A673 (cell line): ENCODE measurements around the gene MAP3K8. TPM values are rescaled to one million over a fixed set of nuclear protein-coding genes. Genes with fewer than 3 reads are reported as not detected.

ENCODE experiments used
- BruUV-seq: library from RNA; stranded (reverse); fragments of 400-500 nt; replicated peaks from 2 replicates; lab custom pipeline; 2021; lab: Mats Ljungman, UMichigan
- CTCF ChIA-PET: fragments of 300-600 bp; sonication (Branson Sonifier 250); formaldehyde crosslinking; loops from one replicate; lab custom pipeline; 2022; ENCODE audit warnings: antibody characterized with exemption; lab: Charles Lee
- POLR2A ChIA-PET: fragments of 300-600 bp; sonication (Branson Sonifier 250); formaldehyde crosslinking; loops from one replicate; lab custom pipeline; 2022; ENCODE audit warnings: antibody characterized with exemption; ENCODE audit not compliant: low non-redundant PET; lab: Charles Lee
- DNase-seq: peaks from one replicate; pipeline ENCODE4 v3.0.0-alpha.2; 2015; ENCODE audit warnings: low spot score
- H3K27ac ChIP-seq: fragments of 200-600 bp; sonication (generic); 2 replicates; pipeline ENCODE4 v1.5.1; 2016; ENCODE audit warnings: mixed run types, low read depth, mild to moderate bottlenecking, mixed read lengths, antibody characterized with exemption, low read length; ENCODE audit not compliant: poor library complexity, severe bottlenecking
- H3K27me3 ChIP-seq: fragments of 200-600 bp; sonication (generic); replicated peaks from 2 replicates; pipeline ENCODE4 v1.6.1; 2017; ENCODE audit warnings: mixed run types, low read depth, mild to moderate bottlenecking, mixed read lengths, antibody characterized with exemption, low read length; ENCODE audit not compliant: insufficient read depth, poor library complexity
- H3K36me3 ChIP-seq: fragments of 200-600 bp; sonication (generic); 2 replicates; pipeline ENCODE4 v1.6.1; 2016; ENCODE audit warnings: mixed run types, mild to moderate bottlenecking, mixed read lengths, antibody characterized with exemption, low read length; ENCODE audit not compliant: insufficient read depth, poor library complexity, severe bottlenecking
- H3K4me1 ChIP-seq: fragments of 200-600 bp; sonication (generic); 2 replicates; pipeline ENCODE4 v1.6.1; 2017; ENCODE audit warnings: mixed run types, mild to moderate bottlenecking, mixed read lengths, antibody characterized with exemption, low read length; ENCODE audit not compliant: insufficient read depth, poor library complexity, severe bottlenecking
- H3K4me3 ChIP-seq: fragments of 200-600 bp; sonication (generic); 2 replicates; pipeline ENCODE4 v1.5.1; 2016; ENCODE audit warnings: low read depth, mixed run types, mild to moderate bottlenecking, mixed read lengths, low read length; ENCODE audit not compliant: poor library complexity, severe bottlenecking
- H3K9me3 ChIP-seq: fragments of 200-600 bp; sonication (generic); 2 replicates; pipeline ENCODE4 v1.6.1; 2016; ENCODE audit warnings: mixed run types, low read depth, mild to moderate bottlenecking, mixed read lengths, antibody characterized with exemption, low read length; ENCODE audit not compliant: poor library complexity, severe bottlenecking
- CTCF ChIP-seq: fragments of 300-800, 200-600 bp; sonication (generic); conservative IDR thresholded peaks from 2 replicates; pipeline ENCODE4 v1.5.1; 2017; ENCODE audit warnings: low read depth, mild to moderate bottlenecking, antibody characterized with exemption, low read length, moderate library complexity, mixed read lengths
- EZH2 ChIP-seq: fragments of 200-600 bp; sonication (generic); IDR thresholded peaks from 2 replicates; pipeline ENCODE4 v1.6.1; 2017; ENCODE audit warnings: borderline replicate concordance, low read depth, mild to moderate bottlenecking, mixed read lengths, antibody characterized with exemption, low read length; ENCODE audit not compliant: poor library complexity, severe bottlenecking
- intact Hi-C: fragments of 100-400 bp; cut with micrococcal nuclease; formaldehyde crosslinking; loops from one replicate; pipeline ENCODE4 v1.10.0; 2022; ENCODE audit not compliant: unreplicated experiment
- total RNA-seq: library from RNA; stranded (reverse); gene quantifications from 2 replicates; pipeline ENCODE4 v1.2.3, GENCODE V29; 2021

The MAP3K8 gene
- total RNA-seq, 1 experiment from 2014 or later = 4.5 TPM

- no TSS peak for BruUV-seq
- no peak for TF ChIP-seq CTCF
- TF ChIP-seq EZH2 = no peak
- no peak overlapping the region for H3K4me3 ChIP-seq
- no peak for DNase-seq
- H3K9me3 ChIP-seq = no peaks in the 10 kb centered on the region
- ChIA-PET CTCF (no interaction called here), POLR2A (no interaction called here)
- H3K36me3 ChIP-seq = peaks cover 4% of the 10 kb centered on the region
- H3K4me1 ChIP-seq = peaks cover 35% of the 10 kb centered on the region
- no peak overlapping the region for H3K27ac ChIP-seq
- H3K27me3 ChIP-seq = no peaks in the 10 kb centered on the region
- intact Hi-C loops = no loop called here
These were observed 5.9 kb downstream of the MAP3K8 start for GRCh38 chr10:30439931-30440330.

- CTCF ChIA-PET = no interaction called here
- Histone ChIP-seq H3K27ac (no peak overlapping the region), H3K36me3 (peaks cover 4% of the 10 kb centered on the region), H3K4me3 (no peak overlapping the region), H3K4me1 (peaks cover 16% of the 10 kb centered on the region), H3K27me3 (no peaks in the 10 kb centered on the region), H3K9me3 (no peaks in the 10 kb centered on the region)
- BruUV-seq = no TSS peak
- TF ChIP-seq CTCF (no peak), EZH2 (no peak)
- POLR2A ChIA-PET = interaction anchor here (0.6 kb wide), 1 partner anchor 660 kb away, joined by 3 read pairs; no protein-coding TSS in a partner anchor
- no peak for DNase-seq
- intact Hi-C loops = no loop called here
These were observed 8.1 kb downstream of the MAP3K8 start for GRCh38 chr10:30442019-30442606.

GRCh38 chr10:30443049-30443448 is 9.1 kb downstream of the MAP3K8 start:
- no TSS peak for BruUV-seq
- Histone ChIP-seq H3K27me3 (no peaks in the 10 kb centered on the region), H3K36me3 (peaks cover 4% of the 10 kb centered on the region), H3K27ac (no peak overlapping the region), H3K9me3 (no peaks in the 10 kb centered on the region), H3K4me1 (peaks cover 6% of the 10 kb centered on the region), H3K4me3 (no peak overlapping the region)
- POLR2A ChIA-PET = no interaction called here
- DNase-seq = no peak
- no peak for TF ChIP-seq EZH2
- no peak for TF ChIP-seq CTCF
- CTCF ChIA-PET = no interaction called here
- intact Hi-C loops = no loop called here
